Gastroesophageal sphincter (tissue), 3 donors: ENCODE measurements around the gene DIRAS2.

Experiments
- POLR2AphosphoS5 ChIP-seq: sonication (generic); formaldehyde crosslinking; IDR thresholded peaks from one replicate; pipeline ENCODE4 v1.6.1; 2017; ENCODE audit warnings: antibody characterized with exemption
- TF ChIP-seq, protein P1 (sequence below), 4 experiments: fragments of 200-600 bp in 2 of 4; fragments of 450-650 bp in 2 of 4; sonication (generic) in 1 of 4; IDR thresholded peaks; one replicate each; pipeline ENCODE4 v1.5.1; 2017 to 2019; ENCODE audit warnings: antibody characterized with exemption in 4 of 4, mild to moderate bottlenecking in 2 of 4, moderate library complexity in 2 of 4

DNA sequence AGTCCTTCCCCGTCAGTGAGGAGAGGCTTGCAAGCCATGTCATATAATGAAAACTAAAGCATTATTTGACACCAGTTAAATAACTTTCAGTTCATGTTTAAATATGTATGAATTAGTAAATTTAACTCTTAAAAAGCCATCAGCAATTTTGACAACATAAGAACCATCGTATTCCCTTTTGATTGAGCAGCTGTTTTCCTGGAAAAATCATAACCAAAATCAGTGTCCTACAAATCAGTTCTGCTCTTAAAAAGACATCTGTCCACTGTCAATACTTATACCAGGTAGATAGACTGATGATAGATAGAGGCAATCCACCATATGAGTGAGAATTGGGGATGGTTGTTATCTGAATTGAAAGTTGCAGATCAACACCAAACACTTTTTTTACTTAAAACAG lies 2.3 kb downstream of the DIRAS2 start:
- TF ChIP-seq, protein P1, sequence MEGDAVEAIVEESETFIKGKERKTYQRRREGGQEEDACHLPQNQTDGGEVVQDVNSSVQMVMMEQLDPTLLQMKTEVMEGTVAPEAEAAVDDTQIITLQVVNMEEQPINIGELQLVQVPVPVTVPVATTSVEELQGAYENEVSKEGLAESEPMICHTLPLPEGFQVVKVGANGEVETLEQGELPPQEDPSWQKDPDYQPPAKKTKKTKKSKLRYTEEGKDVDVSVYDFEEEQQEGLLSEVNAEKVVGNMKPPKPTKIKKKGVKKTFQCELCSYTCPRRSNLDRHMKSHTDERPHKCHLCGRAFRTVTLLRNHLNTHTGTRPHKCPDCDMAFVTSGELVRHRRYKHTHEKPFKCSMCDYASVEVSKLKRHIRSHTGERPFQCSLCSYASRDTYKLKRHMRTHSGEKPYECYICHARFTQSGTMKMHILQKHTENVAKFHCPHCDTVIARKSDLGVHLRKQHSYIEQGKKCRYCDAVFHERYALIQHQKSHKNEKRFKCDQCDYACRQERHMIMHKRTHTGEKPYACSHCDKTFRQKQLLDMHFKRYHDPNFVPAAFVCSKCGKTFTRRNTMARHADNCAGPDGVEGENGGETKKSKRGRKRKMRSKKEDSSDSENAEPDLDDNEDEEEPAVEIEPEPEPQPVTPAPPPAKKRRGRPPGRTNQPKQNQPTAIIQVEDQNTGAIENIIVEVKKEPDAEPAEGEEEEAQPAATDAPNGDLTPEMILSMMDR (IDR thresholded peaks at IDR 0.05): no peak
- no peak for TF ChIP-seq POLR2AphosphoS5
